GM19328 (cell line): Measurements from ENCODE around the gene OR6Q1.

ENCODE experiments used
- ATAC-seq: cut with Tn5 transposase; IDR thresholded peaks from one replicate; pipeline ENCODE4 v1.9.1; 2021; ENCODE audit warnings: mild to moderate bottlenecking, moderate library complexity; ENCODE audit not compliant: unreplicated experiment

The OR6Q1 gene

GRCh38 chr11:58057481-58057880, 26.7 kb downstream of the OR6Q1 start:
- no peak for ATAC-seq

- no peak for ATAC-seq
These were observed 27.7 kb downstream of the OR6Q1 start for GRCh38 chr11:58058276-58059006.

GRCh38 chr11:58059007-58059350, 28.2 kb downstream of the OR6Q1 start:
- no peak for ATAC-seq

- no peak for ATAC-seq
These were observed 29.8 kb downstream of the OR6Q1 start for GRCh38 chr11:58060535-58060934.

GRCh38 chr11:58060939-58061672, 30.4 kb downstream of the OR6Q1 start:
- no peak for ATAC-seq

GRCh38 chr11:58061813-58062212, 31.1 kb downstream of the OR6Q1 start:
- no peak for ATAC-seq

- no peak for ATAC-seq
These were observed 36.9 kb downstream of the OR6Q1 start for GRCh38 chr11:58067685-58068084.

- no peak for ATAC-seq
These were observed 37.9 kb downstream of the OR6Q1 start for GRCh38 chr11:58068655-58069054.

- no peak for ATAC-seq
These were observed 39.8 kb downstream of the OR6Q1 start for GRCh38 chr11:58070585-58070984.

- ATAC-seq = no peak
These were observed 45.0 kb downstream of the OR6Q1 start for GRCh38 chr11:58075781-58076180.
